RWPE2 (cell line): ENCODE results near the gene BMERB1.

Experiments used
- ATAC-seq: fragments of 200-7000 bp; cut with Tn5 transposase; 3 replicates; pipeline ENCODE4 v1.9.1; 2021; ENCODE audit warnings: low read depth
- DNase-seq: peaks from one replicate; pipeline ENCODE4 v3.0.0-alpha.2; 2020; ENCODE audit warnings: low spot score
- H3K27ac ChIP-seq: fragments of 450-650 bp; 2 replicates; pipeline ENCODE4 v1.5.1; 2017; ENCODE audit warnings: mild to moderate bottlenecking; ENCODE audit not compliant: poor library complexity, severe bottlenecking
- H3K27me3 ChIP-seq: fragments of 250-450 bp; sonication (Bioruptor Pico); 2 replicates; pipeline ENCODE4 v1.5.1; 2021; ENCODE audit warnings: mild to moderate bottlenecking, moderate library complexity; ENCODE audit not compliant: insufficient read depth, poor library complexity, severe bottlenecking
- H3K36me3 ChIP-seq: fragments of 250-450 bp; sonication (Bioruptor Pico); 2 replicates; pipeline ENCODE4 v1.5.1; 2020; ENCODE audit warnings: low read depth, mild to moderate bottlenecking, moderate library complexity
- H3K4me1 ChIP-seq: fragments of 250-450 bp; sonication (Bioruptor Pico); 2 replicates; pipeline ENCODE4 v1.5.1; 2021; ENCODE audit warnings: mild to moderate bottlenecking, moderate library complexity; ENCODE audit not compliant: insufficient read depth, poor library complexity, severe bottlenecking
- H3K4me3 ChIP-seq: fragments of 250-450 bp; sonication (Bioruptor Pico); 2 replicates; pipeline ENCODE4 v1.5.1; 2021; ENCODE audit warnings: mild to moderate bottlenecking, moderate library complexity; ENCODE audit not compliant: severe bottlenecking
- H3K9me3 ChIP-seq: fragments of 250-450 bp; sonication (Bioruptor Pico); 2 replicates; pipeline ENCODE4 v1.5.1; 2021; ENCODE audit warnings: mild to moderate bottlenecking, moderate library complexity; ENCODE audit not compliant: severe bottlenecking
- CTCF ChIP-seq: fragments of 450-650 bp; IDR thresholded peaks from one replicate; pipeline ENCODE4 v1.5.1; 2017; ENCODE audit warnings: mild to moderate bottlenecking, moderate library complexity; ENCODE audit not compliant: poor library complexity, severe bottlenecking

Gene BMERB1

GRCh38 chr16:15583526-15583925 lies 149.1 kb downstream of the BMERB1 start:
- ATAC-seq: no peak
- TF ChIP-seq CTCF: no peak
- Histone ChIP-seq H3K27me3 (no peaks in the 10 kb centered on the region), H3K36me3 (0 out of 2 replicates have a peak, but pooled peaks cover 3% of the 10 kb centered on the region), H3K4me3 (no peak overlapping the region), H3K9me3 (peaks cover 7% of the 10 kb centered on the region), H3K27ac (no peak overlapping the region), H3K4me1 (no peaks in the 10 kb centered on the region)
- DNase-seq: no peak

- Histone ChIP-seq H3K36me3 (0 out of 2 replicates have a peak, but pooled peaks cover 3% of the 10 kb centered on the region), H3K4me3 (no peak overlapping the region), H3K27me3 (no peaks in the 10 kb centered on the region), H3K27ac (no peak overlapping the region), H3K9me3 (peaks cover 7% of the 10 kb centered on the region), H3K4me1 (peaks cover 6% of the 10 kb centered on the region)
- no peak for TF ChIP-seq CTCF
- ATAC-seq: no peak
- DNase-seq: no peak
These were observed 151.6 kb downstream of the BMERB1 start for GRCh38 chr16:15585956-15586355.

- Histone ChIP-seq H3K36me3 (0 out of 2 replicates have a peak, but pooled peaks cover 3% of the 10 kb centered on the region), H3K27me3 (no peaks in the 10 kb centered on the region), H3K4me1 (peaks cover 13% of the 10 kb centered on the region), H3K27ac (no peak overlapping the region), H3K4me3 (no peak overlapping the region), H3K9me3 (peaks cover 7% of the 10 kb centered on the region)
- ATAC-seq (no peak), DNase-seq (no peak)
- no peak for TF ChIP-seq CTCF
These were observed 152.3 kb downstream of the BMERB1 start for GRCh38 chr16:15586716-15587115.

GRCh38 chr16:15587152-15587825 lies 152.9 kb downstream of the BMERB1 start:
- no peaks in the 10 kb centered on the region for H3K27me3 ChIP-seq
- H3K4me1 ChIP-seq: peaks cover 17% of the 10 kb centered on the region
- H3K4me3 ChIP-seq: no peak overlapping the region
- 0 out of 2 replicates have a peak, but pooled peaks cover 3% of the 10 kb centered on the region for H3K36me3 ChIP-seq
- H3K27ac ChIP-seq: no peak overlapping the region
- no peak for TF ChIP-seq CTCF
- ATAC-seq (no peak), DNase-seq (no peak)
- H3K9me3 ChIP-seq: peaks cover 7% of the 10 kb centered on the region

GRCh38 chr16:15592324-15592723 lies 157.9 kb downstream of the BMERB1 start:
- Histone ChIP-seq H3K9me3 (no peaks in the 10 kb centered on the region), H3K4me3 (no peak overlapping the region), H3K4me1 (peaks cover 21% of the 10 kb centered on the region), H3K36me3 (peaks cover 21% of the 10 kb centered on the region), H3K27ac (peak overlapping the region; percentile 18), H3K27me3 (no peaks in the 10 kb centered on the region)
- no peak for TF ChIP-seq CTCF
- ATAC-seq (no peak), DNase-seq (no peak)
